GM12878 (cell line): ENCODE data around the gene CDR2. TPM values are rescaled to one million over a fixed set of nuclear protein-coding genes. Genes with fewer than 3 reads are reported as not detected.
A peak's percentile ranks its signal among the peaks of the same experiment; 100 is the strongest.
"Not testable (repeated sequence)": the region's sequence is repeated elsewhere in the genome, so short reads cannot be mapped to it uniquely, and the experiment has no call there.

Experiments
- ATAC-seq: fragments of 200-7000 bp; cut with Tn5 transposase; 3 replicates; pipeline ENCODE4 v1.9.1; 2020; ENCODE audit warnings: mild to moderate bottlenecking, moderate library complexity
- BruUV-seq: library from RNA; stranded (reverse); fragments of 400-500 nt; replicated peaks from 2 replicates; lab custom pipeline; 2021; lab: Mats Ljungman, UMichigan
- CTCF ChIA-PET: fragments of 300-600 bp; sonication (Branson Sonifier 250); formaldehyde crosslinking; extraction: SDS; loops from one replicate; lab custom pipeline; 2021; ENCODE audit warnings: inconsistent platforms; lab: Yijun Ruan, JAX
- POLR2A ChIA-PET: fragments of 350-600 bp; formaldehyde crosslinking; extraction: SDS; loops from one replicate; lab custom pipeline; 2021; ENCODE audit warnings: inconsistent platforms; lab: Charles Lee
- RAD21 ChIA-PET: fragments of 300-600 bp; sonication (Branson Sonifier 250); formaldehyde crosslinking; loops from one replicate; lab custom pipeline; 2023; ENCODE audit warnings: antibody characterized with exemption; ENCODE audit not compliant: unreplicated experiment; lab: Charles Lee
- SMC1A ChIA-PET: fragments of 300-600 bp; sonication (Branson Sonifier 250); formaldehyde crosslinking; loops from one replicate; lab custom pipeline; 2023; ENCODE audit not compliant: unreplicated experiment, uncharacterized antibody; lab: Charles Lee
- DNase-seq: peaks from one replicate; pipeline ENCODE4 v3.0.0-alpha.2; 2011; ENCODE audit warnings: low read depth, low spot score
- FAIRE-seq: peaks from 3 replicates; lab custom pipeline; 2011; peaks lifted over from hg19 to GRCh38; lab: Jason Lieb, UNC
- H2AFZ ChIP-seq: 2 replicates; pipeline ENCODE4 v1.6.0; 2011; ENCODE audit warnings: low read depth, low read length, control low read depth; ENCODE audit not compliant: control insufficient read depth
- H3K27ac ChIP-seq: 2 replicates; pipeline ENCODE4 v1.5.1; 2011; ENCODE audit warnings: control low read depth; ENCODE audit not compliant: control insufficient read depth, insufficient read depth
- H3K27me3 ChIP-seq, 2 experiments: replicated peaks in 1 of 2; 2 replicates each; pipeline versions ENCODE4 v1.6.0 to v1.6.1; 2011; ENCODE audit warnings: low read length in 1 of 2; ENCODE audit not compliant: control insufficient read depth in 2 of 2, insufficient read depth in 2 of 2
- H3K36me3 ChIP-seq, 2 experiments: 2 replicates each; pipeline ENCODE4 v1.5.1; 2011; ENCODE audit warnings: low read length in 1 of 2; ENCODE audit not compliant: control insufficient read depth in 2 of 2, insufficient read depth in 2 of 2
- H3K4me1 ChIP-seq: 2 replicates; pipeline ENCODE4 v1.6.1; 2011; ENCODE audit warnings: mild to moderate bottlenecking, low read length, moderate library complexity, mixed read lengths; ENCODE audit not compliant: control insufficient read depth, insufficient read depth
- H3K4me2 ChIP-seq: 2 replicates; pipeline ENCODE4 v1.6.0; 2011; ENCODE audit warnings: control low read depth; ENCODE audit not compliant: control insufficient read depth, insufficient read depth
- H3K4me3 ChIP-seq: fragments of 200-600 bp; sonication (generic); 2 replicates; pipeline ENCODE4 v1.5.1; 2016
- H3K79me2 ChIP-seq: 2 replicates; pipeline ENCODE4 v1.6.0; 2011; ENCODE audit warnings: low read length; ENCODE audit not compliant: control insufficient read depth, insufficient read depth
- H3K9ac ChIP-seq: 2 replicates; pipeline ENCODE4 v1.8.0; 2011; ENCODE audit warnings: low read length, control low read depth, mixed read lengths; ENCODE audit not compliant: control insufficient read depth, insufficient read depth
- H3K9me3 ChIP-seq: replicated peaks from 3 replicates; pipeline ENCODE4 v1.5.1; 2011; ENCODE audit warnings: mild to moderate bottlenecking, low read length; ENCODE audit not compliant: control insufficient read depth, insufficient read depth
- H4K20me1 ChIP-seq: 2 replicates; pipeline ENCODE4 v1.6.0; 2011; ENCODE audit not compliant: control insufficient read depth, insufficient read depth
- BHLHE40 ChIP-seq, 2 experiments: fragments of 450-650 bp in 1 of 2; IDR thresholded peaks; 2 replicates each; pipeline ENCODE4 v1.6.1; 2011 to 2017; ENCODE audit warnings: low read depth in 2 of 2, borderline replicate concordance in 1 of 2, improper control_type of control experiment in 1 of 2, low read length in 1 of 2, mild to moderate bottlenecking in 1 of 2
- MLLT1 ChIP-seq: fragments of 450-650 bp; IDR thresholded peaks from 2 replicates; pipeline ENCODE4 v1.6.1; 2016; ENCODE audit warnings: mild to moderate bottlenecking
- MTA2 ChIP-seq: fragments of 450-650 bp; IDR thresholded peaks from 2 replicates; pipeline ENCODE4 v1.6.1; 2016; ENCODE audit warnings: low read depth, mild to moderate bottlenecking, moderate library complexity
- NR2F1 ChIP-seq: fragments of 450-650 bp; conservative IDR thresholded peaks from 2 replicates; pipeline ENCODE4 v1.6.1; 2017; ENCODE audit warnings: mild to moderate bottlenecking
- WGBS: methylation state at CpG from one replicate; pipeline ENCODE4 v1.1.6; 2016; ENCODE audit warnings: low lambda C conversion rate; ENCODE audit not compliant: insufficient replicate concordance, insufficient coverage; ENCODE audit errors: missing lambda C conversion rate; 5-methylcytosine and 5-hydroxymethylcytosine counted together
- in situ Hi-C: fragments of 300-500 bp; cut with MboI; formaldehyde crosslinking; loops from 9 replicates; pipeline ENCODE4 v1.14.3; 2018; ENCODE audit warnings: mixed read lengths
- intact Hi-C: fragments of 100-400 bp; cut with micrococcal nuclease; formaldehyde crosslinking; loops from one replicate; pipeline ENCODE4 v1.14.2; 2022; ENCODE audit not compliant: unreplicated experiment
- polyA plus RNA-seq, 11 experiments: library from polyadenylated mRNA; depleted of rRNA in 4 of 11; unstranded in 6 of 11; stranded (reverse) in 5 of 11; fragments of >200 nt; fragmentation: Nextera tagmentation in 4 of 11; fragmentation: Illumina TruSeq in 1 of 11; extraction: Ambion mirVana in 4 of 11; extraction: Trizol in 1 of 11; gene quantifications; 1 replicate in 1 of 11; 2 replicates in 10 of 11; pipeline versions ENCODE4 v1.2.1 to v1.2.3, GENCODE V29; 2011 to 2016; ENCODE audit warnings: inconsistent platforms in 2 of 11, missing spikeins in 2 of 11, low read depth in 1 of 11
- total RNA-seq, 4 experiments: library from RNA; depleted of rRNA in 3 of 4; stranded (reverse); fragments of >200 nt in 3 of 4; fragmentation: Illumina TruSeq in 1 of 4; extraction: Trizol in 1 of 4; gene quantifications; 2 replicates each; pipeline versions ENCODE4 v1.2.1 to v1.2.3, GENCODE V29; 2013 to 2021

Gene CDR2
- total and polyA plus RNA-seq, 10 of the 15 experiments (the other 5 are each of a cell fraction or from before 2014, with no cell fraction given): 4.8 to 24.3 (median 19.2) TPM

DNA sequence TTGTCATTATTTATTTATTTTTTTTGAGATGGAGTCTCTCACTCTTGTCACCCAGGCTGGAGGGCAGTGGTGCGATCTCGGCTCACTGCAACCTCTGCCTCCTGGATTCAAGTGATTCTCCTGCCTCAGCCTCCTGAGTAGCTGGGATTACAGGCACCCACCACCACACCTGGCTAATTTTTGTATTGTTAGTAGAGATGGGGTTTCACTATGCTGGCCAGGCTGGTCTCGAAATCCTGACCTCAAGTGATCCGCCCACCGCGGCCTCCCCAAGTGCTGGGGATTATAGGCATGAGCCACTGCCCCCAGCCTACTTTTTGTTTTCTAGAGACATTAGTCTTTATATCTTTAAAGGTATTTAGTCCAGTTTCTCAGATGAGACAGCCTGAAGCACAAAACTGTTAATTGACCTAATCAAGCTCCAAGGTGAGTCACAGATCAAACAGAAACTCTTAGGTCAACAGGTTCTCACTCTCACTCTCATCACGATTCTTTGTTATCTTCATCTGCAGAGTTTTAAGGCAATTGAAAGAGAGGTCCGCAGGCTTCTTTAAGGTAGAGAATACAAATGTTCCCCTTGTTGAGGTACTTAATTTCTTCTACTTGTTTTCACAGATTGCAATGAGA, 6.1 kb downstream of the CDR2 start:
- H3K27ac ChIP-seq, H3K27me3 ChIP-seq, H3K4me3 ChIP-seq, H3K4me2 ChIP-seq, FAIRE-seq, H4K20me1 ChIP-seq, H3K9ac ChIP-seq, H3K9me3 ChIP-seq, in situ Hi-C loops, H2AFZ ChIP-seq, BruUV-seq, DNase-seq, intact Hi-C loops: not testable (repeated sequence)
- ChIA-PET POLR2A (interaction anchor here (12.9 kb wide), 1 partner anchor 11 kb away, joined by 185 read pairs; no protein-coding TSS in a partner anchor), CTCF (interaction anchor here (1.1 to 4.0 kb wide), 3 partner anchors 10 to 68 kb away, joined by 3 to 26 read pairs (median 3); no protein-coding TSS in a partner anchor), RAD21 (interaction anchor here (3.9 kb wide), 1 partner anchor 13 kb away, joined by 64 read pairs; no protein-coding TSS in a partner anchor), SMC1A (interaction anchor here (12.5 kb wide), 1 partner anchor 13 kb away, joined by 205 read pairs; no protein-coding TSS in a partner anchor)
- TF ChIP-seq MLLT1 (peak; percentile 71), NR2F1 (peak; percentile 63), MTA2 (peak; percentile 41; the same call in 1 of the 2 replicates), BHLHE40 (IDR thresholded peaks at IDR 0.05; ENCODE audit: borderline replicate concordance in 1 of 2, low read depth in 2 of 2, low read length in 1 of 2) (peak in 1 of 2 experiments; percentile 19; a peak in 2 of 4 replicates)
- H3K4me1 ChIP-seq: peaks cover 19% of the 10 kb centered on the region
- 90% methylated on average over 8 of the region's 8 CpGs for WGBS
- peaks cover 1 to 16% of the 10 kb centered on the region in 2 experiments; a peak in 3 of 4 replicates for H3K36me3 ChIP-seq
- ATAC-seq: peak; percentile 63
- H3K79me2 ChIP-seq: peaks cover 64% of the 10 kb centered on the region
